HK-2 (cell line): Measurements from ENCODE around the gene BUD13.
"Not testable (repeated sequence)": the region's sequence is repeated elsewhere in the genome, so short reads cannot be mapped to it uniquely, and the experiment has no call there.

ENCODE experiments used
- DNase-seq: peaks from one replicate; pipeline ENCODE4 v3.0.0-alpha.2; 2018; ENCODE audit not compliant: unreplicated experiment

Gene BUD13, protein sequence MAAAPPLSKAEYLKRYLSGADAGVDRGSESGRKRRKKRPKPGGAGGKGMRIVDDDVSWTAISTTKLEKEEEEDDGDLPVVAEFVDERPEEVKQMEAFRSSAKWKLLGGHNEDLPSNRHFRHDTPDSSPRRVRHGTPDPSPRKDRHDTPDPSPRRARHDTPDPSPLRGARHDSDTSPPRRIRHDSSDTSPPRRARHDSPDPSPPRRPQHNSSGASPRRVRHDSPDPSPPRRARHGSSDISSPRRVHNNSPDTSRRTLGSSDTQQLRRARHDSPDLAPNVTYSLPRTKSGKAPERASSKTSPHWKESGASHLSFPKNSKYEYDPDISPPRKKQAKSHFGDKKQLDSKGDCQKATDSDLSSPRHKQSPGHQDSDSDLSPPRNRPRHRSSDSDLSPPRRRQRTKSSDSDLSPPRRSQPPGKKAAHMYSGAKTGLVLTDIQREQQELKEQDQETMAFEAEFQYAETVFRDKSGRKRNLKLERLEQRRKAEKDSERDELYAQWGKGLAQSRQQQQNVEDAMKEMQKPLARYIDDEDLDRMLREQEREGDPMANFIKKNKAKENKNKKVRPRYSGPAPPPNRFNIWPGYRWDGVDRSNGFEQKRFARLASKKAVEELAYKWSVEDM

DNA sequence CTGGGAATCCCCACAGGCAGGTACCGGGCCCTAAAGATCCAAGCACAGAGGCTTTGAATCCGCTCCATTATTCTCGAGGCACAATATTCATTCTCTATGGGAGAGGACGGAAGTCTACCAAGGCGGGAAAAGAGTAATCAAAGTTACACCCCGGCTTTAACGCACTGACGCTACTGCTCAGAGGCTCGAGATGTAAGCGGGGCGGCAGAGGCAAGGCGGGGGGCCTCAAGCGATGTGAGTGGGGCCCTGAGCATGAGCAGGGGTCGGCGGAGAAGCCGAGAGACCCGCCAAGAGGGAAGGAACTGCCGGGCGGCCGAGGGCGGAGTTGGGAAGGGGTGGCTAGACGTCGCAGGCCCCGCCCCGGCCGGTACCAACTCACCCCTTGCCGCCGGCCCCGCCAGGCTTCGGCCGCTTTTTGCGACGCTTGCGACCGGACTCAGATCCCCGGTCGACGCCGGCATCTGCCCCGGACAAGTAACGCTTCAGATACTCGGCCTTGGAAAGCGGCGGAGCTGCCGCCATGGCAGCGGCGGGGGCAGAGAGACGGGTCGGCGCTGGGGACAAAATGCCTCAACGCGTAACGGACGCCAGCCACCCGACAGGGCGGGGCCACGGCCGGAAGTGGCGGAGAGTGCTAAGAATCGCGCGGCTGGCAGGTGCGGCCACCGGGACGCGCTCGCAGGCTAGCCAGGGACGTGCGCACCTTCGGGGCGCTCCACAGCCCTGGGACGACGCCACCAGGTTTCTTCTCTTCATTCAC lies at the start of gene BUD13:
Gene BUD13 (minus strand): TSS at position 545 of the 760 bp plus-strand sequence. CDS start 23 bp downstream, at position 522.
- DNase-seq = peak; percentile 82

DNA sequence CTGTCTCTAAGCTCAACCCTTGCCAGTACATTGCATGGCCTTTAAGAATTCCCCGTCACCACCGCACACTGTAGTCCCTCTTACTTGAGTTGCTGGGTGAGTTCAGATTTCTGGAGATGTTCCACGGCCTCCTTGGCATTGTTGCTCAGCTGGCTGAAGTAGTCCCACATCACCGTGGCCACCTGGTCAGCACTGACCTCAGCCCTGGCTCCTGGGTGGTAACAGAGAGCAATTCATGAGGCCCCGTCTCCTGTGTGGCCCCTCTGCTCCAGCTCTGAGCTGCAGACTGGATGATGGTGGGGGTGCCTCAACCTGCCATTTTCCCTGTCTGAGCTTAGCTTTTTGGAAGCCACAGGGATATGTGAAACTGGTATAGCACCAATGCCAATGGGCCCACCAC lies 49.8 kb upstream of the BUD13 start:
- DNase-seq = no peak

DNA sequence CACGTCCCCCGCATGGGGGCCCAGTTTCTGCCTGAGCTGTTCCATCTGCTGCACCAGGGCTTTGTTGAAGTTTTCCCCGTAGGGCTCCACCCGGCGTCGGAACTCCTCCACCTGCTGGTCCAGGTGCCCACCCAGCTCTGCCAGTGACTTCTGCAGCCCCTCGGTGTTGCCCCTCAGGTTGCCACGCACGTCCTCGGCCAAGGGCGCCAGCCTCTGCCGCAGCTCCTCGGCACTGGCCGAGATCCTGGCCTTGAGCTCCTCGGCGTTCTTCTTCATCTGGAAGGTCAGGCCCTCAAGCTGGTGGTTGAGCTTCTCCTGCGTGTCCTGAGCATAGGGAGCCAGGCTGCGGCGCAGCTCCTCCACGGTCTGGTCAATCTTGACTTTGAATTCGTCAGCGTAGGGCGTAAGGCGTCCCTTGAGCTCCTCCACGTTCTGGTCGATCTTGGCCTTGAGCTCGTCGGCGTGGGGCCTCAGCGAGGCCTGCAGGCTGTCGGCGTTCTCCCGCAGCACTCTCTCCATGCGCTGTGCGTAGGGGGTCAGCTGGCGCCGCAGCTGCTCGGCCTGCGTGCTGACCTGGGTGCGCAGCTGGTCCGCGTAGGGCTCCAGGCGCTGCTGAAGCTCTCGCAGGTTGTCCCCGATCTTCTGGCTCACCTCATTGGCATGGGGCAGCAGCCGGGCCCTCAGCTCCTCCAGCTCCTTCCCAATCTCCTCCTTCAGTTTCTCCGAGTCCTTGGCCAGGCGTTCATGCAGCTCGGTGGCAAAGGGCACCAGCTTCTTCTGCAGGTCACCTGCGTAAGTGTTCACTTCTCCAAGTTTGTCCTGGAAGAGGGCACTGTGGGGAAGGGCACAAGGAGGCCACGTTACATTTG lies 48.5 kb upstream of the BUD13 start:
- no peak for DNase-seq

DNA sequence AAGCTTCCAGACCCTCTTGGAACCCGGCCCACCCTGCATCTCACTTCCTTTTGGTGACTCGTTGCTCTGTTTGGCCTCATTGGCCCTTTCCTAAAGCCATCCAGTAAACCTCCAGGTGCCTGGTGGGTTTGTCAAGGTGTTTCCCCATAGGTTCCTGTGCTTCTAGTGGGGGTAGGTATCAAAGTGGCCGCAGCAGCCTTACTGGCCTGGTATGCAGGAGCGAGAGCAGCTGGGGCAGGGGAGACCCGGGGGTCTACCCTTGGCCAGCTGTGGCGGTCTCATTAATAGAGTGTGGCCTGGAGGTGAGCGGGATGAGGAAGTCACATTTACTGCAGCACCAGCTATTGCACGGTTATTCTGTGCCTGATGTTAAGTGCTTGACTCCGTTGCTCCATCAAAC lies 46.3 kb upstream of the BUD13 start:
- no peak for DNase-seq

DNA sequence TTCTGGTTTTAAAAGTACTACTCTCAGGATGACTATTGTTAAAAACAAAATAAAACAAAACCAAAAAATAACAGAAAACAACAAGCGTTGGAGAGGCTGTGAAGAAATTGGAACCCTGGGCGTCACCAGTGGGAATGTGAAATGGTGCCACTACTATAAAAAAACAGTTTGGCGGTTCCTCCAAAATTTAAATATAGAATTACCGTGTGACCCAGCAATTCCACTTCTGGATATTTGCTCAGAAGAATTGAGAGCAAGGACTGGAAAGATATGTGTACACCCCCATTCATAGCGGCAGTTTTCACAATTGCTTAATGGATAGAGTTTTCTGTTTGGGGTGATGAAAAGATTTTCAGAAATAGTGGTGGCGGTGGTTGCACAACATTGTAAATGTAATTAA lies 41.7 kb upstream of the BUD13 start:
- DNase-seq = no peak

DNA sequence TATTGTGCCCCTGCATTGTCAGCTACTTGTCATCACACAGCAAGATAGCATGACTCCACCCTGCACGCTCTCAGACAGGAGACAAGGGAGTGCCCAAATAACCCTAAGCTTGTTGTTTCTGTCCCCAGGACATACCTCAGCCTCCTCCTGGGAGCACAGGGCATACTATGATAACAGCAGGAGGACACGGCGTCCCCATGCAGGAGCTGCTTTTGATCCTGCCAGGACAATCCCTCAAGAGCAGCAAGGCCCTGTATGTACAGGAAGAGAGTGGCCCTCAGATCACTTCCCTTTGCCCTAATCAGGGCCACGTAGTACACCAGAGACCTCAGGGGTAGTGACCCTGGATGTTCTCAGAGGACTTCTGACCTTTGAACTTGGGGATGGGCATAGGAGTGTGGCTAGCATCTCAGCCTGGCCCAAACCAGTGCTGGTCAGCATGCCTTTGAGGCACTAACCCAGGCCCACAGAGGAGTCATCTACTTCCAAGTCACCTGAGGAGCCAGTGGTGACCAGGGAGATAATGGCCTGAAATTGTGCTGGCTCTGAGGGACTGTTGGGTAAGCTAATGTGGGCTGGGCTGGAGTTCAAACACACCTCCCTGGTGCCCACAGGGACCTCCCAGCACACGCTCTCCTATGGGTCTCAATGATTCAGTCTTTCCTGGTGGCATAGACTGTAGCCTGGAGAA lies 41.1 kb upstream of the BUD13 start:
- no peak for DNase-seq

DNA sequence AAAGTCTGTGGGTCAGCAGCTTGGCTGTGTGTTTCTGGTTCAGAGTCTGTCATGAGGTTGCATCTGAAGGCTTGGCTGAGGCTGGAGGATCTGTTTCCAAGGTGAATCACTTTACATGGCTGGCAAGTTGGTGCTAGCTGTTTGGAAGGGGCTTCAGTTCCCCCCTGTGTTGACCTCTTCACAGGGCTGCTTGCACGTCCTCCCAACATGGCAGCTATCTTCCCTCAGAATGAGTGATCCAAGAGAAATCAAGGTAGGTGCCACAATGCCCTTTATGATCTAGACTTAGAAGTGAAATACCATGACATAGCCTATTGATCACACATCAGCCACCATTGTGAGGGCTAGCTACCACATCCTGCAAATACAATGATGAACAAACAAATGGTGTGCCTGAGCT lies 40.4 kb upstream of the BUD13 start:
- no peak for DNase-seq

DNA sequence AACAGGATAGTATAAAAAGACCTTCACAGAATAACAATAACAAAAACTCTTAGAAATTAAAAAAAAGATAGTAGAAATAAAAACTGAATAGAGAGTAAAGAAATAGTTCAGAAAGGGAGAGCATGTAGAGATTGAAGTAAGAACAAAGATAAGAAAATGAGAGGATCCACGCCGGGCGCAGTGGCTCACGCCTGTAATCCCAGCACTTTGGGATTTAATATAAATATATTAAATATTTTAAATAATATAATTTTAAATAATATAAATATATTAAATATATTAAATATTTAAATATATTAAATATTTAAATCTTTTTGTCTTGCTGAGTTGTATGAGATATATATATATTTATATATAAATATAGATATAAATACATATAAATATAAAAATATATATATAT lies 39.3 kb upstream of the BUD13 start:
- DNase-seq = no peak

DNA sequence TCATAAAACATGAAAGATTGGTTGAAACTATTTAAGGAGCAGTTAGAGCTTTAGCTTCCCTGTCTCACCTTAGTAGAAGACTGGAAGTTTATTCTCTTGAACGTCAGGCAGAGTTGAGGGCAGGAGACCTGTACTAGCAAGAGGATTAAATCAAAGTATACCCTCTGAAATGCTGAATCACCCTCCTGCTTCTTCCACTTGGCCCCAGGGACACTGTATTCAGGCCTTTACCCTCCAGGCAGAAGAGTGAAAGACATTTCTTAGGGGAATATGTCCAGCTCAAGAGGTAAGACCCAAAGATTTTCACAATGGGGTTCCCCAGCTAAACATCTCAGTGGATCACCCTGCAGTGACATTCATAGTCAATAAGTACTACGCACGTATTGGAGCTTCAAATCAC lies 38.4 kb upstream of the BUD13 start:
- no peak for DNase-seq

DNA sequence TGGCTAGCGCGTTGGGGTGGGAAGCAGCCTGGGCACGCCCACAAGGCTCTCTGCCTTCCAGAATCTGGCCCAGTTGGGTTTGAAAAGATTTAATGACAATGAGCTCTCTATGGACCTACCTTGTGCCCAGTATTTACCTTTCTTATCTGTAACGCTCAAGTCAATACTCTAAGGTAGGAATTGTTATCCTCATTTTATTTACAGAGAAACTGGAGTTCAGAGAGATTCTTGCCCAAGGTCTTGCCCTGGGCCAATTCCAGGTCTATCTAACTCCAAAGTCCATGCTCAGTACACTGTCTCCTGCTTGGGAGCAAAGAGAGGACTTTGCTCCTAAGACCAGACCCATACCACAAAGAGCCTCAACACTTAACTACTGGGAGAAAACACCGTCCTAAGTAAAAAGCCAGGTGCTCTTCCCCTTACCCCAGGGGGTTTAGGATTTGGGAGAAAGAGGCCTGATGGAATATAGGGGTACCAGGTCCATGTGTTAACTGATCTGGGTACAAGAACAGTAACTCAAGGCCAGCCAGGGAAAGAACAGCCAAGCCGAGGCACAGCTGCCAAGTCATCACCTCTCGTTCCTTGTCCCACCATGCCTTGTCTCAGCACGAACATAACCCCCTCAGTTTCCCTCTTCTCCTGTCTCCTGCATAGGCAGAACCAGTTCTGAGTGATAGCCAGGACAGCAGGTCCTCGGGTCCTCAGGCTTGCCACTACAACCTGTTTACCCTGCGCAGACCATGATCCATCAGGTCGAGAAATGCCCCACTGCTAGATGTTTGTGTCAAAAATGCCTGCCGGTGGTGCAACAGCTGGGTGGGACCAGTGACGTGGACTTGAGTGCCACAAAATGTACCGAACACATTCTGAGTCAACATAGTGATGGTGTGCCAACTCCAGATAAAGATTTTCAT lies 35.7 kb upstream of the BUD13 start:
- no peak for DNase-seq

DNA sequence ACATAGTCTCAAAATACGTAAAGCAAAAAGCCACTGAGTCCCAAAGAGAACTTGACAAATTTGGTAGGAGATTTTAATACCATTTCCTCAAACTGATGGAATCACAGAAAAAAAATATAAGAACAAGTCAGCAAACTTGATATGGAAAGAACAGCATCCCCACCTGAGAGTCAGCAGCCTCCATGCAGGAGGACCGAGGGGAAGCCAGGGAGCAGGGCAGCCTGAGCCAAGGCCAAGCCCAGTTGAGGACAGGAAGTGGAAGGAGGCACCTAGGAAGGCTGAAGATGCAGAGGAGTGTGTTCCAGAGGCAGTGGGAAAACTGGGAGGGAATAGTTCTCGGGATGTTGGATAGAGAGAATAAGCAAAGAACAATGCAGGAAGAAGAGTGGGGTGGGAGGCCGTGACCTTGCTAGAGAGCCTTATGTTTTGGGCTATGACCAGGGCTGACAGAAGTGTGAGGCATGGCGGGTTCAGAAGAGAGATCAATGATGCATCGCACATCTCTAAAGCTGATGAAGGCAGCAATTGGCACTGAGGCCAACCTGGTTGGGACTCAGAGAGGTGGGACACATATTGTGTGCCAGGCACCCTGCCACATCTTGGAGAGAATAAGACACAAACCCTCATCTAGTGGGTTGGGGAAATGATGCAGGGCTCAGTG lies 34.9 kb upstream of the BUD13 start:
- DNase-seq = no peak

DNA sequence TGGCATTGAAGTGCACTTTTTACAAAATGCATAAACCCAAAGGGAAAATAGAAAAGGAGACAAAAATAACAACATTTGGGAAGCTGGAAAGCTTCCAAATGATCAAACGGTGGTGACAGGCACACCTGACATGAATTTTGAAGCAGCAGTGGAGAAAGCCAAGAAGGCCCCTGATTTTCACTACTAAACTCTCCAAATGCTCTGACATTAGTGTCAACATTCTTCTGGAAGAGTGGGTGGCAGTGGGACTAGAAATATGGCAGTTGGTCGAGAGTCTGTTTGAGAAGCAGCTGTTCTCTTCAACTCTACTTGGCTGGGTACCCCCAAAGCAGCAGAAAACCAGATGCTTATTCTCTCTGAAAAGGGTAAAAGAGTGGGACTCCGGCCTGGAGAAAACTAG lies 31.2 kb upstream of the BUD13 start:
- no peak for DNase-seq

DNA sequence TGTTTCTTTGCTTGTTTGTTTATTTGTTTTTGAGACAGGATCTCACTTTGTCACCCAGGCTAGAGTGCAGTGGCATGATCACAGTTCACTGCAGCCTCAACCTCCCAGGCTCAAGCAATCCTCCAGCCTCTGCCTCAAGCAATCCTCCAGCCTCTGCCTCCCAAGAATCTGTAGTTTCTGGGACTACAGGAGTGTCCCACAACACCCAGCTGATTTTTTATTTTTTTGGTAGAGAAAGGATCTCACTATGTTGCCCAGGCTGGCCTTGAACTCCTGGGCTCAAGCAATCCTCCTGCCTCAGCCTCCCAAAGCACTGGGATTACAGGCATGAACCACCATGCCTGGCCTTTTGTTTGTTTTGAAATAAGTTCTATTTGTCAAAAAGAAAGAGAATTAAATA lies 28.9 kb upstream of the BUD13 start:
- not testable (repeated sequence) for DNase-seq

DNA sequence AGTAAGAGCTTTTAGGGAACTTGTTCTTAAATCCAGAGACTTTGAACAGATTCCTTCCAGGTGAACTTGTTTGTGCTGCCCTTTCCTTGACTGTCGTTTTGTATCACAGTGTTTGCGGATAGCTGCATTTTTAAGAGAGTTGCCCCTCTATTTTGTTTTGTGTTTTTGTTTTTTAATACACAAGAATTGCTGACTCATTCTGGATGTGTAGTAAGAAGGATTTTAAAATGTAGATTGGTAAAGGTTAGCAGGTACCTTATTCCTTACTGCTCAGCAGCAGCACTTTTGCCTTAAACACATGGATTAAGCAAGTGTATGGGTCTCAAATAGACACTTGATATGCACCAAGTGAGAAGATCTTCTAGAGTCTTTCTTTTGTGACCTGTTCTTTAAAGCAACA lies 27.8 kb upstream of the BUD13 start:
- DNase-seq = no peak

DNA sequence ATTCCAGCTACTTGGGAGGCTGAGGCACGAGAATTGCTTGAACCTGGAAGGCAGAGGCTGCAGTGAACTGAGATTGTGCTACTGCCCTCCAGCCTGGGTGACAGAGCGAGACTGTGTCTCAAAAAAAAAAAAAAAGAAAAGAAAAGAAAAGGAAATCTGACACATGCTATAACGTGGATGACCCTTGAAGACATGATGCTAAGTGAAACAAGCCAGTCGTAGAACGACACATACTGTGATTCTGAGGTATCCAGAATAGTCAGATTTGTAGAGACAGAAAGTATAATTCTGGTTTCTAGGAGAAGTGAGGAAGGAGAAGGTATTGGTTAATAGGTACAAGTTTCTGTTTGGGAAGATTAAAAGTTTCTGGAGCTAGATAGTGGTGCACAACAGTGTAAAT lies 25.6 kb upstream of the BUD13 start:
- DNase-seq = no peak

DNA sequence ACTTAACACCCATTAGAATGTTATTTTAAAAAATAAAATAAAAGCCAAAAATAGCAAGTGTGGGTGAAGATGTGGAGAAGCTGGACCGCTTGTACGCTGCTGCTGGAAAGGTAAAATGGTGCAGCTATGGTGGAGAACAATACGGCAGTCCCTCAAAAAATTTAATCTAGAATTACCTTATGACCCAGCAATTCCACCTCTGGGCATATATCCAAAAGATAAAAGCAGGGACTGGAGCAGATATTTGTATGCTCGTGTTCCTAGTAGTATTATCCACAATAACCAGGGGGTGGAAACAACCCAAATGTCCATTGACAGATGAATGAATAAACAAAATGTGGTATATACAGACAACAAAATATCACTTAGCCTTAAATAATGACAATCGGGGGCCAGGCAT lies 25.0 kb upstream of the BUD13 start:
- no peak for DNase-seq

DNA sequence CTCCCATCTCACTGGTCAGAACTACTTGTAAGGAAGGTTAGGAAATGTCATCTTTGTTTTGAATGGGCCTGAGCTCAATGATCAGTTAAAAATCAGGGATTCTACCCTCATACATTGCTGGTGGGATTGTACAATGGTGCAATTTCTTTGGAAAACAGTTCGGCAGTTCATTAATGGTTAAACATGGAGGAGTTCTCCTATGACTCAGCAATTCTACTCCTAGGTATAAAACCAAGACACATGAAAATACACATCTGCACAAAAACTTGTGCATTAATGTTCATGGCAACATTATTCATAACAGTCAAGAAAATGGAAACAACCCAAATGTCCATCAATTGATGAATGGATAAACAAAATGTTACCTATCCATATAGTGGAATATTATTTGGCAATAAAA lies 23.8 kb upstream of the BUD13 start:
- no peak for DNase-seq

DNA sequence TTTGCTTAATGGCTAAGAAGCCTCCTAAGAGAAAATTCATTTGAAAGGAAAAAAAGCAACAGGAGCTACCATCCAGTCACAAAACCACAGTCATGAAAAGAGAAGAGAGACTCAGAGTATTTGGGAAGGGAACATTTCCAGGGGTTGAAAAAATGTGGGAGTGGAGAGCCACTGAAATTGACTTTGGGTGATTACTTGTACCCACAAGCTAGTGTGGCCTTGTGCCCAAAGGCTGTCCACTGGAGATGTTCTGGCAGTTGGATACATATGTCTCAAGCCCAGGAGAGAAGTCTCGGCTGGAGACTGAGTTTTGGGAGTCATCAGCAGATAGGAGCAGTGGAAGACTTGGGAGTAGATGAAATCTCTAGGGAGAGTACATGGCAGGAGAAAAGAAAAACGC lies 22.1 kb upstream of the BUD13 start:
- DNase-seq = no peak

DNA sequence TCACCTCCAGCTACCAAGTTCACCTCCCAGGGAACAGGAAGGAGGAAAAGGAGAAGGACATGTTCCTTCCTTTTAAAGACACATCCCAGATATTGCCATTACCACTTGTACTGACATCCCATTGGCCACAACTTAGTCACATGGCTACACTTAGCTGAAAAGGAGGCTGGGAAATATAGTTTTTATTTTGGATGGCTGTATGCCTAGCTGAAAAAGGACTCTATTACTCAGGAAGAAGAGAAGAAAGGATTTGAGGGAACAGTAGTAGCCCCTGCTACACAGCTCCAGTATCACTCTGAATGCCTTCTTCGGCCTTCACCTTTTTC lies 20.9 kb upstream of the BUD13 start:
- DNase-seq = no peak
